K562 (cell line): ENCODE data around the gene P2RX1. TPM values are rescaled to one million over a fixed set of nuclear protein-coding genes. Genes with fewer than 3 reads are reported as not detected.

Experiments
- ATAC-seq: fragments of 200-7000 bp; cut with Tn5 transposase; 3 replicates; pipeline ENCODE4 v1.9.1; 2020; ENCODE audit warnings: moderate library complexity
- BruUV-seq: library from RNA; stranded (reverse); fragments of 400-500 nt; replicated peaks from 2 replicates; lab custom pipeline; 2021; lab: Mats Ljungman, UMichigan
- CTCF ChIA-PET: fragments of 300-600 bp; formaldehyde crosslinking; extraction: SDS; loops from one replicate; lab custom pipeline; 2021; ENCODE audit warnings: low intra/inter-chr PET ratio; lab: Yijun Ruan, JAX
- POLR2A ChIA-PET: fragments of 300-600, 350-650 bp; sonication (Branson Sonifier 250); formaldehyde crosslinking; extraction: SDS; loops from one replicate; lab custom pipeline; 2021; ENCODE audit warnings: antibody characterized with exemption, inconsistent platforms; lab: Yijun Ruan, JAX
- DNase-seq, 4 experiments: peaks; one replicate each; pipeline versions ENCODE4 v3.0.0 to v3.0.0-alpha.2; 2011 to 2018; ENCODE audit warnings: low spot score in 3 of 4, mixed read lengths in 3 of 4; ENCODE audit errors: extremely low read depth in 1 of 4
- FAIRE-seq: peaks from 2 replicates; lab custom pipeline; 2011; peaks lifted over from hg19 to GRCh38; lab: Jason Lieb, UNC
- H2AFZ ChIP-seq: 2 replicates; pipeline ENCODE4 v1.6.0; 2011; ENCODE audit warnings: low read depth, low read length, control low read depth, inconsistent platforms
- H3K27ac ChIP-seq: fragments of 200-600 bp; 3 replicates; pipeline ENCODE4 v1.8.0; 2011; ENCODE audit warnings: low read depth, mild to moderate bottlenecking, control low read depth, inconsistent platforms, low read length, moderate library complexity, mixed read lengths; ENCODE audit errors: extremely low read depth
- H3K27me3 ChIP-seq, 2 experiments: fragments of 300-600 bp in 1 of 2; 2 replicates in 1 of 2; 3 replicates in 1 of 2; pipeline versions ENCODE4 v1.6.0 to v1.8.0; 2011; ENCODE audit warnings: inconsistent platforms in 2 of 2, low read length in 2 of 2, mild to moderate bottlenecking in 1 of 2, mixed read lengths in 1 of 2, moderate library complexity in 1 of 2; ENCODE audit not compliant: control insufficient read depth in 2 of 2, insufficient read depth in 2 of 2
- H3K36me3 ChIP-seq: fragments of 300-600 bp; 3 replicates; pipeline ENCODE4 v1.8.0; 2011; ENCODE audit warnings: mild to moderate bottlenecking, low read length, inconsistent platforms; ENCODE audit not compliant: control insufficient read depth, insufficient read depth
- H3K4me1 ChIP-seq, 2 experiments: fragments of 200-600 bp in 1 of 2; replicated peaks in 1 of 2; 2 replicates in 1 of 2; 3 replicates in 1 of 2; pipeline versions ENCODE4 v1.5.1 to v1.8.0; 2011; ENCODE audit warnings: inconsistent platforms in 2 of 2, low read length in 2 of 2, mild to moderate bottlenecking in 1 of 2, mixed read lengths in 1 of 2, moderate library complexity in 1 of 2; ENCODE audit not compliant: control insufficient read depth in 2 of 2, insufficient read depth in 2 of 2
- H3K4me2 ChIP-seq: 2 replicates; pipeline ENCODE4 v1.6.1; 2011; ENCODE audit warnings: low read length, control low read depth, inconsistent platforms, mixed read lengths; ENCODE audit not compliant: insufficient read depth
- H3K4me3 ChIP-seq: fragments of 200-600 bp; sonication (generic), shearing (Covaris generic); 2 replicates; pipeline ENCODE4 v1.5.1; 2016; ENCODE audit warnings: control low read depth, inconsistent platforms
- H3K79me2 ChIP-seq: fragments of 200-600 bp; 3 replicates; pipeline ENCODE4 v1.8.0; 2011; ENCODE audit warnings: low read length, inconsistent platforms; ENCODE audit not compliant: control insufficient read depth, insufficient read depth
- H3K9ac ChIP-seq, 2 experiments: 2 replicates each; pipeline versions ENCODE4 v1.6.0 to v1.6.1; 2011; ENCODE audit warnings: low read depth in 2 of 2, low read length in 2 of 2, control low read depth in 1 of 2, inconsistent platforms in 1 of 2, mild to moderate bottlenecking in 1 of 2, mixed read lengths in 1 of 2; ENCODE audit not compliant: insufficient read depth in 1 of 2
- H3K9me1 ChIP-seq: one replicate; pipeline ENCODE4 v1.6.0; 2011; ENCODE audit warnings: inconsistent platforms, mild to moderate bottlenecking, low read length, moderate library complexity; ENCODE audit not compliant: control insufficient read depth, insufficient read depth
- H3K9me3 ChIP-seq: replicated peaks from 2 replicates; pipeline ENCODE4 v1.5.1; 2011; ENCODE audit warnings: low read depth, low read length, inconsistent platforms; ENCODE audit not compliant: control insufficient read depth, insufficient read depth
- H4K20me1 ChIP-seq: replicated peaks from 2 replicates; pipeline ENCODE4 v1.6.1; 2011; ENCODE audit warnings: low read length, inconsistent platforms, mixed read lengths; ENCODE audit not compliant: control insufficient read depth, insufficient read depth
- ARID1B ChIP-seq: fragments of 450-650 bp; IDR thresholded peaks from 2 replicates; pipeline ENCODE4 v1.6.1; 2016; ENCODE audit warnings: antibody characterized with exemption, mild to moderate bottlenecking, inconsistent platforms
- BCL6 ChIP-seq: fragments of 250-450 bp; sonication (Bioruptor Pico); IDR thresholded peaks from 2 replicates; pipeline ENCODE4 v1.4.0; 2020
- BDP1 ChIP-seq: IDR thresholded peaks from 3 replicates; pipeline ENCODE4 v1.6.1; 2011; ENCODE audit not compliant: insufficient read length, insufficient read depth
- ERF ChIP-seq: fragments of 450-650 bp; formaldehyde crosslinking; IDR thresholded peaks from 2 replicates; pipeline ENCODE4 v1.4.0; 2020; ENCODE audit warnings: mild to moderate bottlenecking, mixed read lengths
- FOXJ2 ChIP-seq: fragments of 200-800 bp; sonication (Bioruptor generic); IDR thresholded peaks from 2 replicates; pipeline ENCODE4 v1.6.1; 2016; ENCODE audit warnings: missing genetic modification characterization, missing compliant biosample characterization
- FOXP1 ChIP-seq: sonication (generic); formaldehyde crosslinking; IDR thresholded peaks from 2 replicates; pipeline ENCODE4 v1.8.0; 2022; ENCODE audit warnings: mild to moderate bottlenecking, missing genetic modification reagents
- GATAD2A ChIP-seq: fragments of 450-650 bp; IDR thresholded peaks from 2 replicates; pipeline ENCODE4 v1.6.1; 2017
- HDAC8 ChIP-seq: fragments of 450-650 bp; IDR thresholded peaks from 2 replicates; pipeline ENCODE4 v1.6.1; 2016; ENCODE audit warnings: mild to moderate bottlenecking, missing genetic modification characterization, moderate library complexity, missing compliant biosample characterization
- KLF16 ChIP-seq: IDR thresholded peaks from 2 replicates; pipeline ENCODE4 v1.6.1; 2016; ENCODE audit warnings: antibody characterized with exemption
- NFE2 ChIP-seq: IDR thresholded peaks from 2 replicates; pipeline ENCODE4 v1.6.1; 2014; ENCODE audit warnings: antibody characterized with exemption, low read depth
- NFIC ChIP-seq: fragments of 450-650 bp; IDR thresholded peaks from 2 replicates; pipeline ENCODE4 v1.6.1; 2017; ENCODE audit warnings: mild to moderate bottlenecking, inconsistent platforms
- POLR2G ChIP-seq: fragments of 200-400 bp; formaldehyde crosslinking; IDR thresholded peaks from 2 replicates; pipeline ENCODE4 v1.6.1; 2017; ENCODE audit warnings: low read depth, mild to moderate bottlenecking, antibody characterized with exemption, low read length, moderate library complexity
- RAD21 ChIP-seq, 2 experiments: fragments of 250-450 bp in 1 of 2; fragments of 450-650 bp in 1 of 2; sonication (Bioruptor Pico) in 1 of 2; formaldehyde crosslinking in 1 of 2; IDR thresholded peaks in 1 of 2; conservative IDR thresholded peaks in 1 of 2; 2 replicates each; pipeline versions ENCODE4 v1.4.0 to v1.8.0; 2020 to 2022; ENCODE audit warnings: mild to moderate bottlenecking in 2 of 2, moderate library complexity in 1 of 2
- RBFOX2 ChIP-seq: fragments of 200-400 bp; formaldehyde crosslinking; IDR thresholded peaks from 2 replicates; pipeline ENCODE4 v1.6.1; 2017; ENCODE audit warnings: low read depth, mild to moderate bottlenecking, low read length, moderate library complexity
- RBM17 ChIP-seq: fragments of 200-400 bp; formaldehyde crosslinking; IDR thresholded peaks from 2 replicates; pipeline ENCODE4 v1.6.1; 2017; ENCODE audit warnings: low read depth, mild to moderate bottlenecking, low read length, borderline replicate concordance
- RBM22 ChIP-seq: fragments of 200-400 bp; formaldehyde crosslinking; IDR thresholded peaks from 2 replicates; pipeline ENCODE4 v1.6.1; 2018; ENCODE audit warnings: low read length, low read depth; ENCODE audit not compliant: poor library complexity, severe bottlenecking
- TOE1 ChIP-seq, 2 experiments: fragments of 450-650 bp in 1 of 2; sonication (generic) in 1 of 2; formaldehyde crosslinking in 1 of 2; IDR thresholded peaks; 2 replicates each; pipeline versions ENCODE4 v1.7.1 to v1.8.0; 2016 to 2022; ENCODE audit warnings: borderline replicate concordance in 2 of 2, mild to moderate bottlenecking in 2 of 2, antibody characterized with exemption in 1 of 2, inconsistent platforms in 1 of 2, low read depth in 1 of 2, missing genetic modification reagents in 1 of 2, moderate library complexity in 1 of 2
- WGBS: fragments of 100-300 bp; shearing (Covaris generic); methylation state at CpG from one replicate; pipeline ENCODE4 v1.1.6; 2016; ENCODE audit warnings: low coverage, mixed read lengths; ENCODE audit not compliant: insufficient coverage; ENCODE audit errors: missing lambda C conversion rate; 5-methylcytosine and 5-hydroxymethylcytosine counted together
- in situ Hi-C: fragments of 300-500 bp; cut with MboI; formaldehyde crosslinking; loops from 4 replicates; pipeline ENCODE4 v1.15.0; 2018; ENCODE audit warnings: inconsistent platforms, mixed read lengths
- intact Hi-C: fragments of 100-400 bp; cut with micrococcal nuclease; formaldehyde crosslinking; loops from 2 replicates; pipeline ENCODE4 v1.14.2; 2022
- polyA plus RNA-seq, 8 experiments: library from polyadenylated mRNA; depleted of rRNA in 4 of 8; stranded (reverse) in 5 of 8; unstranded in 3 of 8; fragments of >200 nt; fragmentation: Nextera tagmentation in 2 of 8; fragmentation: Illumina TruSeq in 1 of 8; extraction: Ambion mirVana in 2 of 8; extraction: Trizol in 1 of 8; gene quantifications; 2 replicates each; pipeline versions ENCODE4 v1.2.1 to v1.2.3, GENCODE V29; 2011 to 2014; ENCODE audit warnings: inconsistent platforms in 1 of 8, missing spikeins in 1 of 8
- total RNA-seq, 7 experiments: library from RNA; depleted of rRNA in 6 of 7; stranded (reverse); fragments of >200 nt in 6 of 7; fragmentation: Illumina TruSeq in 2 of 7; extraction: Trizol in 2 of 7; gene quantifications; 2 replicates each; pipeline versions ENCODE4 v1.2.1 to v1.2.3, GENCODE V29; 2011 to 2021; ENCODE audit warnings: low replicate concordance in 1 of 7
- TF ChIP-seq, protein P1 (sequence below): fragments of 250-450 bp; sonication (Bioruptor Pico); IDR thresholded peaks from 2 replicates; pipeline ENCODE4 v1.8.0; 2022; ENCODE audit warnings: moderate library complexity, mild to moderate bottlenecking, inconsistent platforms
- TF ChIP-seq, protein P2 (sequence below): conservative IDR thresholded peaks from 2 replicates; pipeline ENCODE4 v1.6.1; 2011; ENCODE audit warnings: low read depth, mild to moderate bottlenecking, low read length; ENCODE audit not compliant: control insufficient read depth

Gene P2RX1
- total and polyA plus RNA-seq, 9 of the 15 experiments (the other 6 are each of a cell fraction or from before 2014, with no cell fraction given): 0.27 to 20.3 (median 10.3) TPM

- TF ChIP-seq NFIC: peak; percentile 41; the same call in 1 of the 2 replicates
- TF ChIP-seq TOE1 (IDR thresholded peaks at IDR 0.05; ENCODE audit: borderline replicate concordance): no peak
- TF ChIP-seq TOE1 (CRISPR knock-in tag; IDR thresholded peaks at IDR 0.05; ENCODE audit: borderline replicate concordance, low read depth): no peak
- peak; percentile 73 for TF ChIP-seq POLR2G
- TF ChIP-seq GATAD2A: no peak
- TF ChIP-seq RBFOX2: peak; percentile 66
- TF ChIP-seq ERF (CRISPR knock-in tag): no peak
These were observed 43.8 kb upstream of the P2RX1 start (continued) for GRCh38 chr17:3959921-3960601.

DNA sequence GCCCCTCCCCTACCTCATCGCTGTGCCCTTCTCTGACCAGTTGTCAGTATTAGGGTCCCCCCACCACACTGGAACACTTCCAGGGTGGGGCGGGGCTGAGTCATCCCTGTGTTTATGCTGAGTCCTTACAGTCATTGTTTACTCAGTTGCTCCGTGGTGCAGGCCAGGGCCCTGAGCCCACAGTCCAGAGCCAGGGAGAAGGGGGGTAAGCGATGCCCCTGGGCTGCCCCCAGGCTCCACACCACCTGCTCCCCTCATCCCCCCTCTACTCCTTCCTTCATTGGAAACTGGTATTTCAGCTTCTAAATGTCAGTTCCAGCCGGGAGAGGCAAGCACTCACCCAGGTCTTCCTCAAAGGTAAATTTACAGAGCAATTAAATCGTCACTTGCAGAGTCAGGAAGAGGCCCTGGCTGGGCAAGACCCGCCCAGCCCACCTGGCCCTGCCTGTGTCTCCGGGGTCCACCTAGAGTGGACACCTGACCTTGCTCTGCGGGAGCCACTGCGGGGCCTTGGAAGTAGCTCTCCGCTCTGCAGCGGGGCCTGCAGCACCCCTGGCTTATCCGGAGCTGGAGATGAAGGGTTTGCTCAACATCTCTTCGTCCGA lies 43.1 kb upstream of the P2RX1 start:
- POLR2A ChIA-PET: interaction anchor here (1.0 to 4.9 kb wide), 3 partner anchors 9 to 86 kb away, joined by 3 to 40 read pairs (median 3); no protein-coding TSS in a partner anchor
- DNase-seq: peak; percentile 50 to 66 (median 60)
- TF ChIP-seq, protein P1, sequence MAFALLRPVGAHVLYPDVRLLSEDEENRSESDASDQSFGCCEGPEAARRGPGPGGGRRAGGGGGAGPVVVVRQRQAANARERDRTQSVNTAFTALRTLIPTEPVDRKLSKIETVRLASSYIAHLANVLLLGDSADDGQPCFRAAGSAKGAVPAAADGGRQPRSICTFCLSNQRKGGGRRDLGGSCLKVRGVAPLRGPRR (CRISPR knock-in tag): no peak
- TF ChIP-seq RBM22: peak; percentile 68
- 0 out of 2 replicates have a peak, but pooled peaks have one; percentile 32 for TF ChIP-seq FOXP1 (CRISPR knock-in tag)
- no peak for TF ChIP-seq RBM17
- TF ChIP-seq ARID1B: peak; percentile 57
- no peak for TF ChIP-seq BCL6 (CRISPR knock-in tag)
- peak; percentile 50; the same call in 1 of the 2 replicates for TF ChIP-seq FOXJ2 (tag)
- TF ChIP-seq KLF16: no peak
- peak; percentile 75 for TF ChIP-seq NFE2
- TF ChIP-seq, protein P2, sequence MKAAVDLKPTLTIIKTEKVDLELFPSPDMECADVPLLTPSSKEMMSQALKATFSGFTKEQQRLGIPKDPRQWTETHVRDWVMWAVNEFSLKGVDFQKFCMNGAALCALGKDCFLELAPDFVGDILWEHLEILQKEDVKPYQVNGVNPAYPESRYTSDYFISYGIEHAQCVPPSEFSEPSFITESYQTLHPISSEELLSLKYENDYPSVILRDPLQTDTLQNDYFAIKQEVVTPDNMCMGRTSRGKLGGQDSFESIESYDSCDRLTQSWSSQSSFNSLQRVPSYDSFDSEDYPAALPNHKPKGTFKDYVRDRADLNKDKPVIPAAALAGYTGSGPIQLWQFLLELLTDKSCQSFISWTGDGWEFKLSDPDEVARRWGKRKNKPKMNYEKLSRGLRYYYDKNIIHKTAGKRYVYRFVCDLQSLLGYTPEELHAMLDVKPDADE: no peak
- no peak for TF ChIP-seq BDP1
- TF ChIP-seq HDAC8 (tag): no peak
- no peak for TF ChIP-seq RAD21 (CRISPR knock-in tag; conservative IDR thresholded peaks at IDR 0.05 in 1 of 2, IDR thresholded peaks at IDR 0.05 in 1 of 2)

More for the DNA sequence above, 43.1 kb upstream of the P2RX1 start:
- Histone ChIP-seq H3K4me3 (no peak overlapping the region), H3K27me3 (no peaks in the 10 kb centered on the region; a peak in 1 of 5 replicates), H3K9me3 (no peaks in the 10 kb centered on the region), H3K9me1 (no peaks in the 10 kb centered on the region), H3K79me2 (peaks cover 78% of the 10 kb centered on the region), H4K20me1 (0 out of 2 replicates have a peak, but pooled peaks cover 8% of the 10 kb centered on the region), H3K4me2 (peak overlapping the region; percentile 46), H3K27ac (peak overlapping the region; percentile 63; the same call in 2 of the 3 replicates), H3K36me3 (peaks cover 28% of the 10 kb centered on the region; the same call in 2 of the 3 replicates), H3K4me1 (peaks cover 42 to 74% of the 10 kb centered on the region in 2 experiments), H3K9ac (peak overlapping the region; percentile 31 to 87; a peak in 3 of 4 replicates), H2AFZ (no peak overlapping the region)
- BruUV-seq: no TSS peak
- ATAC-seq: peak; percentile 52
- intact Hi-C loops (no loop called here), in situ Hi-C loops (no loop called here)
- 40% methylated on average over 13 of the region's 15 CpGs for WGBS
- CTCF ChIA-PET: no interaction called here
- FAIRE-seq: peak; percentile 59
